HG03175 (cell line): Measurements from ENCODE around the gene RBL1.
"Not testable (repeated sequence)": the region's sequence is repeated elsewhere in the genome, so short reads cannot be mapped to it uniquely, and the experiment has no call there.

Experiments
- ATAC-seq: cut with Tn5 transposase; IDR thresholded peaks from one replicate; pipeline ENCODE4 v1.9.1; 2021; ENCODE audit warnings: mild to moderate bottlenecking, moderate library complexity; ENCODE audit not compliant: unreplicated experiment

Gene RBL1

GRCh38 chr20:37075932-37076685, 19.7 kb downstream of the RBL1 start:
- ATAC-seq = no peak

DNA sequence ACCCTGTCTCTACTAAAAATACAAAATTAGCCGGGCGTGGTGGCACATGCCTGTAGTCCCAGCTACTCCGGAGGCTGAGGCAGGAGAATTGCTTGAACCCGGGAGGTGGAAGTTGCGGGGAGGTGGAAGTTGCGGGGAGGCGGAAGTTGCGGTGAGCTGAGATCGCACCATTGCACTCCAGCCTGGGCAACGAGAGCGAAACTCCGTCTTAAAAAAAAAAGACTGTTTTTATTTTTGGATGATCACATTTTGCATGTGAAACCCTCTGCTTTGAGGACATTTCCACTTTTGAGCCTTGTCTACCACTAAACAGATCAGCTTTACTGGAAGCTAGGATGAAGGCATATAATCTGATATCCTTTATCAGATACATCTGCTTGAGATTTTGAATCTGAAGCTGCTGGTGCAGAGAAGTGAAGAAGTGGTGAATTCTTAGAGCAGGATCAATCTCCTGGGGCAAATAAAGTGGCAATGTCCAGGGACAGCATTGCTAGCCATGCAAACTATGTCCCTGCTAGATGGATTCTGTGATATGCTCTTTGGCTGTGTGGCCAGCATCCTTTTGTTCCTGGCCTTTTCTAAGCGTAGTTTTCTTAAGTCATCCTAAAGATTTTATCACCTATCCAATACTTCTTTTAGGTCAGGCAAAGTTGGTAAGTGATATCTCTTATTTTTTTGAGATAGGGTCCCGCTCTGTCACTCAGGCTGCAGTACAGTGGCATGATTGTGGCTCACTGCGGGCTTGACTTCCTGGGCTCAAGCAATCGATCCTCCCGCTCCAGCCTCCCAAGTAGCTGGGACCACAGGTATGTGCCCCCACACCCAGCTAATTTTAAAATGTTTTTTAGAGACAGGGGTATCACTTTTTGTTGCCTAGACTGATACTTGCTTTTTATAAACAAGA, 23.3 kb downstream of the RBL1 start:
- ATAC-seq = no peak

DNA sequence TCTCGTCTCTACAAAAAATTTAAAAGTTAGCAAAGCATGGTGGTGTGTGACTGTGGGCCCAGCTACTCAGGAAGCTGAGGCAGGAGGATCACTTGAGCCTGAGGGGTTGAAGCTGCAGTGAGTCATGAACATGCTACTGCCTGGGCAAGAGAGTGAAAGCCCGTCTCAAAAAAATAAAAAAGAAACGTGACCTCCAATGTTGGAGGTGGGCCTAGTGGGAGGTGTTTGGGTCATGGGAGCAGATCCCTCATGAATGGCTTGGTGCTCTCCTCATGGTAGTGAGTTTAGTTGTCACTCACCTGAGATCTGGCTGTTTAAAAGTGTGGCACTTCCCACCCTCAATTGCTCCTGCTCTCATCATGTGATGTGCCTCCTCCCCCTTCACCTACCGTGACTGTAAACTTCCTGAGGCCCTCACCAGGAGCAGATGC, 24.3 kb downstream of the RBL1 start:
- no peak for ATAC-seq

GRCh38 chr20:37069563-37069962, 26.2 kb downstream of the RBL1 start:
- ATAC-seq = not testable (repeated sequence)

- no peak for ATAC-seq
Measured at GRCh38 chr20:37066168-37066567, 29.6 kb downstream of the RBL1 start.

- ATAC-seq = no peak
Measured at GRCh38 chr20:37055276-37055675, 40.5 kb downstream of the RBL1 start.

DNA sequence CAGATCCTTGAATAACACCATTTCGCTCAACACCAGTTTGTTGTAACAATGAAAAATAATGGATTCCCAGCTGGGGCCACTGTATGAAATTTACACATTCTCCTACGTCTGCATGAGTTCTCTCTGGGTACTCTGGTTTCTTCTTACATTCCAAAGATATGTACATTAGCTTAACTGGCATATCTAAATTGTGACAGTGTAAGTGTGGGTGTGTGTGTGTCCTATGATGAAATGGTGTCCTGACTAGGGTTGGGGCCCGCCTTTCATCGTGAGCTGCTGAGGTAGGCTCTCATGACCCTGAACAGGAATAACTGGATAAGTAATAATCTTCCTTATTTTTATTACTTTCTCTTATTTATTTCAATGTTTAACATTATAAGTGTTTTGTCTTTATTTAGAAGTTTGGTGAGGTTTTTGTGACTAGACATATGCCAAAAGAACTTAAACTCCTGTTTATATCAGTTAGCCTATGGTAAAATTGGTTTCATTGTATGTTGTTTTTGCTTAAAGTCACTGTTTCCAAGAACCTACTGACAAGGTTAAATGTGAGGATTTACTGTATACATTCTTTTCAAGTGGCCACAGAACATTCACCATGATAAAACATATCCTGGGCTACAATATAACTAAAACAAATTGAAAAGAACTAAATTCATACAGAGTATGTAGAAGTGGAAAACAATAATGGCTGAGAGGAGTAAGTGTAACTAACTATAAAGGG, 42.4 kb downstream of the RBL1 start:
- no peak for ATAC-seq

- peak; percentile 63 for ATAC-seq
Measured at GRCh38 chr20:37042986-37043972, 52.5 kb downstream of the RBL1 start.

DNA sequence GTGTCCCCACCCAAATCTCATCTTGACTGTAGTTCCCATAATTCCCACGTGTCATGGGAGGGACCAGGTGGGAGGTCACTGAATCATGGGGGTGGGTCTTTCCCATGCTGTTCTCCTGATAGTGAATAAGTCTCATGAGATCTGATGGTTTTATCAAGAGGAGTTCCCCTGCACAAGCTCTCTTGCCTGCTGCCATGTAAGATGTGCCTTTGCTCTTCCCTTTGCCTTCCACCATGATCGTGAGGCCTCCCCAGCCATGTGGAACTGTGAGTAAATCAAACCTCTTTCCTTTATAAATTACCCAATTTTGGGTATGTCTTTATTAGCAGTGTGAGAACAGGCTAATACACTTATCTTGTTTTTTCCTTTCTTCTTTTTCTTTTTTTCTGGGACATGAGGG, 56.4 kb downstream of the RBL1 start:
- not testable (repeated sequence) for ATAC-seq

DNA sequence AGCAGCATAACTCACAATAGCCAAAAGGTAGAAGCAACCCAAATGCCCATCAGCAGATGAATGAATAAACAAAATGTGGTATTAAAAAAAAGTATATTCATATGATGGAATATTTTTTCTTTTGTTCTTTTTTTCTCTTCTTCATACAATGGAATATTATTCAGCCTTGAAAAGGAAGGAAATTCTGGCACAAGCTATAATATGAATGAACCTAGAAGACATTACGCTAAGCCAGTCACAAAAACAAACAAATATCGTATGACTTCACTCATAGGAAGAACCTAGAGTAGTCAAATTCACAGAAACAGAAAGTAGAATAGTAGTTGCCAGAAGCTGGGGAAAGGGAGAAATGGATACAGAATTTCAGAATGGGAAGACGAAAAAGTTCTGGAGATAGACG, 63.7 kb downstream of the RBL1 start:
- no peak for ATAC-seq

- no peak for ATAC-seq
Measured at GRCh38 chr20:37020636-37021035, 75.2 kb downstream of the RBL1 start.

GRCh38 chr20:37012631-37013030, 83.2 kb downstream of the RBL1 start:
- not testable (repeated sequence) for ATAC-seq

- not testable (repeated sequence) for ATAC-seq
Measured at GRCh38 chr20:37011858-37012257, 83.9 kb downstream of the RBL1 start.

DNA sequence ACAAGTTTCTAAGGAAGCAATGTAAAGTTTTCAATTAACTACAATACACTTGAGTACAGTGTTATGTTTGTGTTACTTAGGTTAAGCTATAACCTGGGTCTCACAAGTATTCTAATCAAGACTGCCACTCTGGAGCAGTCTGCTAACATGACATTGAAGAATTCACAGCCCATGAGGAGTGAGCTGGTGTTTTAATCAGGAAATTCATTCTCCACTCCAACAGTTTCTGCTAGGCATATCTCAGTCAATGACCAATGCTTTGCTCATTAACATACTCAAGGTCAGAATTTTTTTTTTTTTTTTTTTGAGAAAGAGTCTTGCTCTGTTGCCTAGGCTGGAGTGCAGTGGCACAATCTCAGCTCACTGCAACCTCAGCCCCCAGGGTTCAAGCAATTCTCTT, 84.7 kb downstream of the RBL1 start:
- no peak for ATAC-seq

DNA sequence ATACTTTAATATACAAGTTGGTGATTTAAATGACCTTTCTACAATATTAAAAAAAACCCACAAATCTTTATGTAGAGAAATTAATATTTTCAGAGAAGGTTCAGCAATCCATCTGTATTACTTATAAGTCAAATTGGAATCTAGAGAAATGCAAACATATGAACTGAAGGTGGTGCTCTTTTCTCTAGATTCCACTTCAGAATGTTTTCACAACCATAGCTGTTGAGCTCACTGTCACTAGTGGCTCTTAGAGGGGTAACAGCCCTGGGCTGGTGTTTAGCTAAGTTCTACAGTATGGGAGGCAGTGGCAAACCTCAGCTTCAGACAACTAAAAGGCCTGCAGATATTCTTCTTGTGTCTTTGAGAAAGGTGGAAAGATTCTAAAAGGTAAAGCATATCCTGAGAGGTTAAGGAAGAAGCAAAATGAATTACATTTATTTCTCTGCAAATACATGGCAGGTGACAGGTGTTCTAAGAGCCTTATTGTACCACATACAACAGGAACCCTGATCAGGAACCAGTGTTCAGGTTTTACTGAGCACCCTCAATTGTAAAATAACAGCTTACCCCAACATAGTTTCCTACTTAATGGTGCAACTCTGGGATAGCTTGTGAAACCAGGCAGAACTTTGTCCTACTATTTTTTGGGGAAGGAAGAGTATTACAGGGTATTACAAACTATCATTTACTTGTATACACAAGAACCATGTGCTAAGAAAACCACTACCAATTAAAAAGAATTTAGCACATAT, 87.7 kb downstream of the RBL1 start:
- ATAC-seq = no peak

GRCh38 chr20:37005062-37005942, 90.5 kb downstream of the RBL1 start:
- not testable (repeated sequence) for ATAC-seq

DNA sequence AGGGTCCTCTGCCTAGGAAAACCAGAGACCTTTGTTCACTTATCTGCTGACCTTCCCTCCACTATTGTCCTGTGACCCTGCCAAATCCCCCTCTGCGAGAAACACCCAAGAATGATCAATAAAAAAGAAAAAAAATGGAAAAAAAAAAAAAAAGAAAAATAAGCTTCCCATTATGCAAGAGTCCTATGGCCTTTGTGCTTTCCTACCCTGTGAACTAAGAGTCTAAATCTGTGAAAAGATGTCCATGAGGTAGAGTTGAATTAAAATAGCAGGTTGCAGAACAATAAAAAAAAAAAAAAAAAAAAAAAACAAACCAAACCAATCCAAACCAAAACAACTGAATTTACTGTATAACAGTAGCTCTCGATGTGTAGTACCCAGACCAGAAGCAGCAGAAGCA, 94.2 kb downstream of the RBL1 start:
- not testable (repeated sequence) for ATAC-seq

DNA sequence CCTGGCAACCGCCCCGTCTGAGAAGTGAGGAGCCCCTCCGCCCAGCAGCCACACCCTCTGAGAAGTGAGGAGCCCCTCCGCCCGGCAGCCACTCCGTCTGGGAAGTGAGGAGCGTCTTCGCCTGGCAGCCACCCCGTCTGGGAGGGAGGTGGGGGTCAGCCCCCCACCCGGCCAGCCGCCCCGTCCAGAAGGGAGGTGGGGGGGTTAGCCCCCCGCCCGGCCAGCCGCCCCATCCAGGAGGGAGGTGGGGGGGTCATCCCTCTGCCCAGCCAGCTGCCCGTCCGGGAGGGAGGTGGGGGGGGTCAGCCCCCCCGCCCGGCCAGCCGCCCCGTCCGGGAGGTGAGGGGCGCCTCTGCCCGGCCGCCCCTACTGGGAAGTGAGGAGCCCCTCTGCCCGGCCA, 95.6 kb downstream of the RBL1 start:
- not testable (repeated sequence) for ATAC-seq
